ENCODE results near the gene MAP10.

MAP10 gene

DNA sequence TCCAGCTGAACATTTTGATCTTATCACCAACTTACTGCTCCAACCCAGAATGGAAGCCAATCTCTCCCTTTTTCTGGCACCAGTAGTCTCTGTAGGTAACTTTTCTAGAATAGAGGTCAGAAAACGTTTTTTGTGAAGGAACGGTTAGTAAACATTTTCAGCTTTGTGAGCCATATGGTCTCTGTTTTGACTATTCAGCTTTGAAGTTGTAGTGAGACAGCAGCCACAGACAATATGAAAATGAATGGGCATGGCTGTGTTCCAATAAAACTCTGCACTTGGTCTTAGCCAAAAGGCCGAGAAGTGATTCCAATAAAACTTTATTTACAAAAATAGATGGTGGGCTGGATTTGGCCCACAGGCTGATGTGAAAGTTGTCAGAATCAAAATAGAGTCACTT is 28.9 kb downstream of the MAP10 start:
- DNase-seq (ENCODE audit: low spot score): no peak
- Histone ChIP-seq H3K27ac (no peak overlapping the region), H3K4me3 (no peak overlapping the region)
- TF ChIP-seq, protein P1, sequence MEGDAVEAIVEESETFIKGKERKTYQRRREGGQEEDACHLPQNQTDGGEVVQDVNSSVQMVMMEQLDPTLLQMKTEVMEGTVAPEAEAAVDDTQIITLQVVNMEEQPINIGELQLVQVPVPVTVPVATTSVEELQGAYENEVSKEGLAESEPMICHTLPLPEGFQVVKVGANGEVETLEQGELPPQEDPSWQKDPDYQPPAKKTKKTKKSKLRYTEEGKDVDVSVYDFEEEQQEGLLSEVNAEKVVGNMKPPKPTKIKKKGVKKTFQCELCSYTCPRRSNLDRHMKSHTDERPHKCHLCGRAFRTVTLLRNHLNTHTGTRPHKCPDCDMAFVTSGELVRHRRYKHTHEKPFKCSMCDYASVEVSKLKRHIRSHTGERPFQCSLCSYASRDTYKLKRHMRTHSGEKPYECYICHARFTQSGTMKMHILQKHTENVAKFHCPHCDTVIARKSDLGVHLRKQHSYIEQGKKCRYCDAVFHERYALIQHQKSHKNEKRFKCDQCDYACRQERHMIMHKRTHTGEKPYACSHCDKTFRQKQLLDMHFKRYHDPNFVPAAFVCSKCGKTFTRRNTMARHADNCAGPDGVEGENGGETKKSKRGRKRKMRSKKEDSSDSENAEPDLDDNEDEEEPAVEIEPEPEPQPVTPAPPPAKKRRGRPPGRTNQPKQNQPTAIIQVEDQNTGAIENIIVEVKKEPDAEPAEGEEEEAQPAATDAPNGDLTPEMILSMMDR (IDR thresholded peaks at IDR 0.05): no peak

DNA sequence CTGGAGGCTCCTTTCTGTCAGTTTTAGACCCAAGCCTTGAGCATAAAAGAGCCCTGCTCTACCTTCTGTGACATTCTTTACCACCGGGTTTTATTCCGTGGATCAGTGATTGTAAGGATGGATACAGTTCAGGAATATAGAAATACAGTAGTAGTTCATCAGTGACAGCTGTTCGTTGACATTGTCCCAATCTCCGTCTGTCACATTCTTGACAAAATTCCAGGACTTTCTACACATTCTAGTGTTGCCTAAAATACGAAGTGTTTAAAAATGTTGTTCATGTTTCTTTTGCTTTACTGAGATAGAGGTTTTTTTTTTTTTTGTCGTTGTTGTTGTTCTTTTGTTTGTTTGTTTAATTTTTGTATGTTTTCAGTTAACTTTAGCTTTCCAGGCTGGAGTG is 29.9 kb downstream of the MAP10 start:
- H3K4me3 ChIP-seq: no peak overlapping the region

DNA sequence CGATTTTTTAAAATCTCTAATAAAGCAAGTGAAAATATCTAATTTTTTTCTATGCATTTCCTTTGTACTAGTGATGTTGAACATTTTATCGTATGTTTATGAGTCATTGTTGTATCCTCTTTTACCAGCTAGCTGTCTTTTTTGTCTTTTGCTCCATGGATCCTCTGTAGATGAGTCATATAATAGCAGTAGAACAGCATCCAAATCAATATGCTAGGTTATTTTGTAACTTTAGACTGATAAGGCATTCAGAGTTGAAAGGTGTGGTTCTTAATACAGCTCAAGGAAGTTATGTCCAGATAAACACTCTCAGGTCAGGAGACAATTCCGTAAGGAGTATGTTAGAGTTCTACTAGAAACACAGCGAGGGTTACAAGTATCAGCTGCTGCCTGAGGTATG is 31.9 kb downstream of the MAP10 start:
- Histone ChIP-seq H3K27ac (no peak overlapping the region), H3K4me3 (no peak overlapping the region)
- TF ChIP-seq, protein P1 (IDR thresholded peaks at IDR 0.05): no peak
- no peak for DNase-seq (ENCODE audit: low spot score)

More for the DNA sequence above, 29.9 kb downstream of the MAP10 start:
- DNase-seq (ENCODE audit: low spot score): no peak
- no peak overlapping the region for H3K27ac ChIP-seq
- TF ChIP-seq, protein P1 (IDR thresholded peaks at IDR 0.05): no peak

DNA sequence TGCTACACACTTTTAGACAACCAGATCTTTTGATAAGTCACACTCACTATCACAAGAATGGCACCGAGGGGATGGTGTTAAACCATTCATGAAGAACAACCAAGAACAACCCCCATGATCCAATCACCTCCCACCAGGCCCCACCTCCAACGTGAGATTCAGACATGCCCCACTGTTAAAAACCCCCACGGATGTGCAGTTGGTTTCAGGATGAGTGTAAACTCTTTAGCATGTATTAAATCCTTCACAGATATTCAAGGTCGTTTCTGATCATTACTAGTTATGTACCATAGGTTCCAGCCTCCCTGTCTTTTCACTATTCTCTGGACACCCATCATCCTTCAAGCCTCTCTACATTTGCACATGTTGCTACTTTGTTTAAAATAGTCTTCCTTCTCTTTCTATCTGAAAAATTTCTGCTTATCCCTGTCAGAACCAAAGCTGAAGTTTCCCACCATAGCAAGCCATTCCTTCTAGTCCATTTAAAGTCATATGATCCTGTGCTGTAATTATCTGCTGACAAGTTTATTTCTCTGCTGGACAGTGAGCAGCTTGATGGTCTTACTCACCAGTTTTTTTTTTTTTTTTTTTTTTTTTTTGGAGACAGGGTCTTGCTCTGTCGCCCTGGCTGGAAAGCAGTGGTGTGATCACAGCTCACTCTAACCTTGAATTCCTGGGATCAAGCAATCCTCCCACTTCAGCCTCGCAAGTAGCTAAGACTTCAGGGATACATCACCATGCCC is 36.8 kb downstream of the MAP10 start:
- no peak for DNase-seq (ENCODE audit: low spot score)
- H3K27ac ChIP-seq: no peak overlapping the region
- TF ChIP-seq, protein P1 (IDR thresholded peaks at IDR 0.05): no peak
- no peak overlapping the region for H3K4me3 ChIP-seq

DNA sequence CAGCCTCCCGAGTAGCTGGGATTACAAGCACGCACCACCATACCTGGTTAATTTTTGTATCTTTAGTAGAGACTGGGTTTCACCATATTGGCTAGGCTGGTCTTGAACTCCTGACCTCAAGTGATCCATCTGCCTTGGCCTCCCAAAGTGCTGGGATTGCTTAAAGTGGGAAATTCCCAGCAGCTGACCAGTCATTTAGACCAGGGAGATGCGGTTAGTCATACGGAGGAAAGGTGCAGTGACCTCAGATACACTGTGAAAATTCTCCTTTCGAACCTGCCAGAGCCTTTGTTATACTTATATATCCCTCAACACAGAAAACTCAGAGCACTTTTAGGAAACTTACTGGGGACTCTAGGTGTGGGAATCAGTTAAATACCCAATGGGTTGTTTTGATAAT is 39.6 kb downstream of the MAP10 start:
- DNase-seq (ENCODE audit: low spot score): no peak
- no peak overlapping the region for H3K4me3 ChIP-seq
- TF ChIP-seq, protein P1 (IDR thresholded peaks at IDR 0.05): no peak
- no peak overlapping the region for H3K27ac ChIP-seq

DNA sequence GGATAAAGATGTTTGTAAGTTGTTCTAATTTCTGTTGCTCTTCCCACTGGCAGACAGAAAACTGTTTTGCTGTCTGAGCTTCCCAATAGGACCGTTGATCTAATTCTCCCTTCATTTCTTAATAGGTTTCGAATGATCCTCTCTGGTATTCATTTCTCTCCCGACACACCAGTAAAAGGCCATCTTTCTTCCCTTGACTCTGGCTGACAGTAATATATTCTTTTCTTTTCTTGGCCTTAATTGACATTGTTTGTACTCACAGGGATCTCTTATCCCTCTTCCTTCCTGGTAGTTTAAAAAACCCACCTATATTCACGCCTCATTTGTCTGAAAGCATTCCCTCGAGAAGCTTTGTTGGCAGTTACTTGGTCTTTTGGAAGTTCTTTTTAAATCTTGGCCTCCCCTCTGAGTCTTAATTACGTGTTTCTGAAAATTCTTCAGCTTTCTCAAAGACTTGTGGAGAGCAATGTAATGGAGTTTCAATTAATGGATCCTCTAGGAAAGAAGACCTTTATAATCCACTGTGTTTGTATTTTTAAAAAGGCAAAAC is 40.3 kb downstream of the MAP10 start:
- Histone ChIP-seq H3K4me3 (no peak overlapping the region), H3K27ac (no peak overlapping the region)
- TF ChIP-seq, protein P1 (IDR thresholded peaks at IDR 0.05): no peak
- no peak for DNase-seq (ENCODE audit: low spot score)

DNA sequence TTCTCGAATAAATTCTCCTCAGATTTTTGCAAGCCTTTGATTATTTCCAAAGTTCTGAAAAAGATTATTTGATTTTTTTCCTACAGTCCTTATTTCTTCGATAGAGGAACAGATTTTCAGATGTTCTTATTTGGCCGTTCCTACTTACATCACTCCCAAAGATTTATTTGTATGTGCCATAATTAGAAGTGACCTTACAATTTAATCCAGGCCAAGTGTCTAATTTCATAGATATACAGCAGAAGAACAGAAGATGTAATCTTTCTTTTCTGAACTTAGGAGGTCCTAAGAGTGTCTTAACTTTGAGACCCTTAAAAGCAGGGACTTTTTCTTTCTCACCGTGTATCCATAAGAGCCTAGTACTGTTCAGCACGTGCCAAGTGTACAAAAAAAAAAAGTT is 46.3 kb downstream of the MAP10 start:
- TF ChIP-seq, protein P1 (IDR thresholded peaks at IDR 0.05): no peak
- no peak for DNase-seq (ENCODE audit: low spot score)
- no peak overlapping the region for H3K27ac ChIP-seq
- H3K4me3 ChIP-seq: no peak overlapping the region

Measured in coronary artery (tissue), 2 donors.